SU-DHL-6 (cell line): ENCODE data around the gene PTTG1IP.

ENCODE experiments used
- H2AFZ ChIP-seq: fragments of 200-600 bp; sonication (generic); 2 replicates; pipeline ENCODE4 v1.6.1; 2014; ENCODE audit warnings: low read depth, mild to moderate bottlenecking, moderate library complexity, mixed read lengths, antibody characterized with exemption, low read length; ENCODE audit not compliant: severe bottlenecking
- H3F3A ChIP-seq: fragments of 200-600 bp; shearing (Covaris generic); 2 replicates; pipeline ENCODE4 v1.6.0; 2016; ENCODE audit warnings: antibody characterized with exemption, mild to moderate bottlenecking; ENCODE audit not compliant: insufficient read depth
- H3K27ac ChIP-seq: fragments of 200-600 bp; sonication (generic); 2 replicates; pipeline ENCODE4 v1.5.1; 2016; ENCODE audit warnings: low read depth, mild to moderate bottlenecking, low read length, moderate library complexity, mixed read lengths
- H3K27me3 ChIP-seq: fragments of 200-600 bp; sonication (generic), shearing (Covaris generic); 2 replicates; pipeline ENCODE4 v1.6.0; 2014; ENCODE audit warnings: mild to moderate bottlenecking, low read length
- H3K36me3 ChIP-seq: fragments of 200-600 bp; sonication (generic); 2 replicates; pipeline ENCODE4 v1.6.1; 2014; ENCODE audit warnings: mild to moderate bottlenecking, low read length, mixed read lengths
- H3K4me2 ChIP-seq: fragments of 300-600, 200-600 bp; shearing (Covaris generic), sonication (generic); 2 replicates; pipeline ENCODE4 v1.6.0; 2014; ENCODE audit warnings: low read length, low read depth, mild to moderate bottlenecking; ENCODE audit not compliant: poor library complexity, severe bottlenecking
- H3K4me3 ChIP-seq: fragments of 200-600 bp; sonication (generic); 2 replicates; pipeline ENCODE4 v1.5.1; 2014; ENCODE audit warnings: antibody characterized with exemption, low read length, mild to moderate bottlenecking, mixed read lengths; ENCODE audit not compliant: insufficient read depth, poor library complexity, severe bottlenecking
- H3K79me2 ChIP-seq: fragments of 200-600 bp; sonication (generic); 2 replicates; pipeline ENCODE4 v1.6.1; 2014; ENCODE audit warnings: mild to moderate bottlenecking, low read length, moderate library complexity; ENCODE audit not compliant: insufficient read depth
- H3K9ac ChIP-seq: fragments of 200-600 bp; sonication (generic); 2 replicates; pipeline ENCODE4 v1.7.0; 2014; ENCODE audit warnings: mild to moderate bottlenecking, low read length
- H3K9me2 ChIP-seq: fragments of 200-600 bp; sonication (generic); replicated peaks from 2 replicates; pipeline ENCODE4 v1.6.1; 2014; ENCODE audit warnings: low read length; ENCODE audit not compliant: insufficient read depth
- H3K9me3 ChIP-seq: fragments of 200-600 bp; sonication (generic); 2 replicates; pipeline ENCODE4 v1.6.1; 2014; ENCODE audit warnings: low read length, mixed read lengths; ENCODE audit not compliant: insufficient read depth
- H4K20me1 ChIP-seq: fragments of 200-600 bp; sonication (generic); 2 replicates; pipeline ENCODE4 v1.6.1; 2014; ENCODE audit warnings: low read depth, mild to moderate bottlenecking, antibody characterized with exemption, low read length, moderate library complexity, mixed read lengths
- CTCF ChIP-seq: fragments of 200-600 bp; sonication (generic); IDR thresholded peaks from one replicate; pipeline ENCODE4 v1.5.1; 2017; ENCODE audit warnings: antibody characterized with exemption, mild to moderate bottlenecking, low read length, moderate library complexity; ENCODE audit not compliant: insufficient read depth, poor library complexity, severe bottlenecking
- EZH2phosphoT487 ChIP-seq: fragments of 200-600 bp; sonication (generic), shearing (Covaris generic); conservative IDR thresholded peaks from 2 replicates; pipeline ENCODE4 v1.6.1; 2018; ENCODE audit warnings: mild to moderate bottlenecking, antibody characterized with exemption, low read length, moderate library complexity, mixed read lengths

The PTTG1IP gene

GRCh38 chr21:44854664-44855446 is 18.6 kb downstream of the PTTG1IP start:
- Histone ChIP-seq H3K27ac (no peak overlapping the region), H3K27me3 (no peaks in the 10 kb centered on the region), H4K20me1 (no peaks in the 10 kb centered on the region), H3F3A (no peaks in the 10 kb centered on the region), H3K9me3 (no peaks in the 10 kb centered on the region), H3K4me3 (no peak overlapping the region), H3K9ac (no peak overlapping the region), H3K79me2 (no peaks in the 10 kb centered on the region), H2AFZ (no peak overlapping the region), H3K4me2 (no peak overlapping the region), H3K9me2 (no peaks in the 10 kb centered on the region), H3K36me3 (peaks cover 5% of the 10 kb centered on the region; the same call in 1 of the 2 replicates)
- TF ChIP-seq EZH2phosphoT487 (no peak), CTCF (no peak)

- Histone ChIP-seq H3K36me3 (peaks cover 5% of the 10 kb centered on the region; the same call in 1 of the 2 replicates), H3F3A (no peaks in the 10 kb centered on the region), H3K9me3 (no peaks in the 10 kb centered on the region), H3K27me3 (no peaks in the 10 kb centered on the region), H4K20me1 (no peaks in the 10 kb centered on the region), H3K9ac (no peak overlapping the region), H3K4me3 (no peak overlapping the region), H3K4me2 (no peak overlapping the region), H2AFZ (no peak overlapping the region), H3K9me2 (no peaks in the 10 kb centered on the region), H3K27ac (no peak overlapping the region), H3K79me2 (no peaks in the 10 kb centered on the region)
- TF ChIP-seq EZH2phosphoT487: no peak
- no peak for TF ChIP-seq CTCF
These were observed 19.2 kb downstream of the PTTG1IP start for GRCh38 chr21:44854391-44854663.

GRCh38 chr21:44853601-44854390 is 19.7 kb downstream of the PTTG1IP start:
- no peaks in the 10 kb centered on the region for H3K9me2 ChIP-seq
- no peaks in the 10 kb centered on the region for H4K20me1 ChIP-seq
- no peak overlapping the region for H2AFZ ChIP-seq
- no peaks in the 10 kb centered on the region for H3K27me3 ChIP-seq
- TF ChIP-seq EZH2phosphoT487: no peak
- no peak for TF ChIP-seq CTCF
- H3F3A ChIP-seq: no peaks in the 10 kb centered on the region
- H3K27ac ChIP-seq: no peak overlapping the region
- H3K9ac ChIP-seq: no peak overlapping the region
- peaks cover 5% of the 10 kb centered on the region; the same call in 1 of the 2 replicates for H3K36me3 ChIP-seq
- no peaks in the 10 kb centered on the region for H3K9me3 ChIP-seq
- H3K79me2 ChIP-seq: no peaks in the 10 kb centered on the region
- H3K4me2 ChIP-seq: no peak overlapping the region
- H3K4me3 ChIP-seq: no peak overlapping the region
